Hypothalamus (tissue), 51 donors: ENCODE data around the gene BIRC7.
A peak's percentile ranks its signal among the peaks of the same experiment; 100 is the strongest.

Experiments used
- DNase-seq, 51 donors: peaks; one replicate each; lab custom pipeline; 2025; lab: John Stamatoyannopoulos, UW

Gene BIRC7

DNA sequence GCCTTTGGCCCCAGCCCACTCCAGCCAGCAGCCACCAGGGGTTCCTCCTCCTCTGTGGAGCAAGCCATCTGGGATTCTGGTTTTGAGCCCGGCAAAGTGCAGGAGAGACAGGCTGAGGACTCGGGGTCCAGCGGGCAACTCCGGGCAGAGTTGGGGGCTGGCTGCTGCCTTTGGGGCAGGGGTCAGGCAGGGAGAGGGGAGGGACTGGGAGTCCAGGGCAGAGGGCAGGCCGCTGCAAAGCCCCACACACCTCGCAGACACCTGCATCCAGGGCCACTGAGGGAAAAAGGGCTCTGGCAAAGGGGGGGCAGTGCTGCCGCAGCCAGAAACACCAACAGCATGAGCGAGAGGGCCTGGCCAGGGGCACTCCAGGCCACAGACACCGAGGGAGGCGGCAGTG, 8.8 kb downstream of the BIRC7 start:
- DNase-seq, result no peak

DNA sequence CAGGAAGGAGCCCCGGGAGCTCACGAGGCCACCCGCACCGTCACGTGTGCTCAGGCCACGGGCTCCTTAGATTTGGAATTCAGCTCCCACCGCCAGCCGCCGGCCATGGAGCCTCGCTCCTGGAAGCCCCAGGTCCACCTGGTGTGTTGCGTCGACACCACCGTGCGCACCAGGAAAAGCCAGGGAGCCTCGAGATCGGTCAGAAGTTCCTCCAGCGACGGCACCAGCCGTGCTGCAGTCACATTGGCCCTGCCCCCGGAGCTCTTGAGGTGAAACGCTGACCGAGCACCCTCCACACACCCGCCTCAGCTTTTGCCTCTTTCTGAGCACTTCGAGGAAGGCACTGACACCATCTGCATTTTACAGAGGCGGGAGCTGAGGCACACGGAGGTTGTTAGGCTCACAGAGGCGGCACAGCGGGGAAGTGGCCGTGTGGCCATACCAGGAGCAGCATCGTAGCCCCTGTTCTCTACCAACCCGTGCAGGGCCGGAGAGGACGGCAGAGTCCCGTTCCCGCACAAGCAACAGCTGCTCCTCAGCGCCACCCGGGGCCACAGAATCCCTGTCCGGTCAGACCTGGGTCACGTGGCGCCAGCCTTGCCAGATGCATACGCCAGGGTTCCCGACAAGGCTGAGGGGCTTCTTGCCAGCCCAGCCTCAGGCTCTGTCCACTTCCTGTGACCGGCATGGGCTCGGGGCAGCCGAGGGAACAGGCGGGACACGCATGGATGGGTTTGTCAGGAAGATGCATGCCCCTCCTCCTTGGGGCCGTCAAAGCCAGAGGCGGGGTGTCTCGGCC, 11.0 kb downstream of the BIRC7 start:
- peak in 8 of 51 donors; percentile 13 to 41 (median 24) for DNase-seq

- no peak for DNase-seq
Observed at GRCh38 chr20:63247671-63248228, 12.0 kb downstream of the BIRC7 start.

DNA sequence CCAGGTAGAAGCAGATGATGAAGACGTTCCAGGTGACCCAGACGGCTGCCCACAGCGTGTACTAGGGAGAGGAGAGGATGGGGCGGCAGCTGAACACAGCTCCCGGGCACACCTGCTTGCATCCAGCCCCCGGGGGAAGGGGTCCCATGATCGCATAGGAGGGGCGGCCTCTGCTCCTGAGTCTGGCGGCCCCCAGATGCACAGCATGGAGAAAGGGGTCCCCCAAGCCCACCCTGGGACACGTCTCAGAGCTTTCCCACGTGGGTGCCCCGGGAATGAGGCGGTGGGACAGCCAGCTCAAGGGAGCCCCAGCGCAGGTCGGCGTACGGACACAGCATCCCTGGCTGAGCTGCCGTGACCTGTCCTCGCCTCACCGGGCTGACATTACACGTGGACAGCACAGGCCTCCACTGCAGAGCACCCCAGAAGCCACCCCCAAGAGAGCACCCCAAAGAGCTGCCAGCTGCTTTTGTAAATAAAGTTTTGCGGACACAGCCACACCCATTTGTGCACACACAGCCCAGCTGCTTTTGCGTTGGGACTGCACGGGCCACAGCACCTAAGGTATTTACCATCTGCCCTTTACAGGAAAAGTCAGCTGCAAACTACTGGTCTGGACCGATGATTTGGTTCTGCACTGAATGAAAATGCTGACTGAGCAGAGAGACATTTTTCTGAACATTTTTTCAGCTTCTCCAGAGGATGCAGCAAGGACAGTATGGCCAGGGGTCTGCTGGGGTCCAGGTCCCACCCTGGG, 13.3 kb downstream of the BIRC7 start:
- no peak for DNase-seq

- DNase-seq, result no peak
Observed at GRCh38 chr20:63249891-63250290, 14.2 kb downstream of the BIRC7 start.

GRCh38 chr20:63251350-63251749, 15.6 kb downstream of the BIRC7 start:
- peak in 19 of 51 donors; percentile 17 to 77 (median 42) for DNase-seq

DNA sequence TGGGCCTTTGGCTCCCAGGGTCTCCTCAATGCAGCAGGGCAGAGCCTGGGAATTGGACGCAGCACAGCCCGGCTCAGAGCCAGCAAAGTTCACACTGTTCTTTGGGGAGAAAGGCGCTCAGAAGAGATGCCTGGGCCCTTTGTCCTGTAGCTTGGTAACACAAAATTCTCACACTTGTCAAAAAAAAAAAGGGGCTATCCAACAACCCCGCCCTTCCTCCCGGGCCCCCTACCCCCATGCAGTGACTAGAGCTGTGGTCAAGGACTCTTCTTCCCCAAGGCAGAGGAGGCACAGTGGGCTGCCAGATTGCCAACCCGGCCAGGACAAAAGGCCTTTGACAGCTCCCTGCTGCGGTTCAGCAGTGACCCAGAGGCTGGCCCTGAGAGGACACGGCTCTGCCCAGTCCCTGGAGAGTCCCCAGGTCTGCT, 16.6 kb downstream of the BIRC7 start:
- peak in 43 of 51 donors; percentile 9 to 96 (median 64) for DNase-seq

DNA sequence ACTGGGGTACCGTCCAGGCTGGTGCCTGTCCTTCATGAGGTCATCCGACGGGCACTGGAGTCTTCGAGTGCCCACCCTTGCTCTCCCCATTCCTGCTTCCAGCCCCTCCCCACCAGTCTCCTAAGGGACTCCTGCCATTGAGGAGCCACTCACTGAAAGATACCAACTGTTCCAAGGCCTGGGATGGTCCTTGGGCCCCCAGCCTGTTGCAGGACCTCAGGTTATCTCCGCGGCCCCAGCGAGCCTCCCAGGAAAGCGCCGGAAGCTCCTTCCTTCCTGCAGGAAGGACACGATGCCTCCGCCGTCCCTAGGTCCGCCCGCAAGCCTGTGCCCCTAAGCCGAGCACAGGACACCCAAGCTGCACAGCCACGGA, 17.3 kb downstream of the BIRC7 start:
- DNase-seq, result no peak

- peak in 31 of 51 donors; percentile 21 to 85 (median 61) for DNase-seq
Observed at GRCh38 chr20:63253438-63254231, 17.9 kb downstream of the BIRC7 start.

DNA sequence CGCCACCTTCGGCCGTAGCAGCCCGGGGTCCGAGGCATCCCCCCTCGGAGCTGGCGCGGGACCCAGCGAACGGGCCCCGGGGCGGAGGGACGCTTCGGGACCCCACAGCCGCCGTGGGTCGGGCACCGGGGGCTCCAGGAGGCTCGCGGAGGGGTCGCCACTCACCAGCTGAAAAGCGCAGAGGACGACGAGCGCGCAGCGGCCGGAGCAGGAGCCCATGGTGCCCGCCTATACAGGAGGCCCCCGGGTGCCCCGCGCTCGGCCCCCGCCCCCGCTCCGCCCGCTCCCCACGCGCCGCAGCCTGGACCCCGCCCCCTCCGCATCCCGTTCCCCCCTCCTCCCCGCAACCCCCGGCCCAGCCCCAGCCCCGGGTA, 18.5 kb downstream of the BIRC7 start, which contains the start of gene NKAIN4:
Gene NKAIN4, minus strand, starts transcription at position 232 of the 374 bp plus-strand sequence. Its CDS starts 13 bp downstream, at position 219.
- DNase-seq, result peak in 6 of 51 donors; percentile 12 to 51 (median 28)

DNA sequence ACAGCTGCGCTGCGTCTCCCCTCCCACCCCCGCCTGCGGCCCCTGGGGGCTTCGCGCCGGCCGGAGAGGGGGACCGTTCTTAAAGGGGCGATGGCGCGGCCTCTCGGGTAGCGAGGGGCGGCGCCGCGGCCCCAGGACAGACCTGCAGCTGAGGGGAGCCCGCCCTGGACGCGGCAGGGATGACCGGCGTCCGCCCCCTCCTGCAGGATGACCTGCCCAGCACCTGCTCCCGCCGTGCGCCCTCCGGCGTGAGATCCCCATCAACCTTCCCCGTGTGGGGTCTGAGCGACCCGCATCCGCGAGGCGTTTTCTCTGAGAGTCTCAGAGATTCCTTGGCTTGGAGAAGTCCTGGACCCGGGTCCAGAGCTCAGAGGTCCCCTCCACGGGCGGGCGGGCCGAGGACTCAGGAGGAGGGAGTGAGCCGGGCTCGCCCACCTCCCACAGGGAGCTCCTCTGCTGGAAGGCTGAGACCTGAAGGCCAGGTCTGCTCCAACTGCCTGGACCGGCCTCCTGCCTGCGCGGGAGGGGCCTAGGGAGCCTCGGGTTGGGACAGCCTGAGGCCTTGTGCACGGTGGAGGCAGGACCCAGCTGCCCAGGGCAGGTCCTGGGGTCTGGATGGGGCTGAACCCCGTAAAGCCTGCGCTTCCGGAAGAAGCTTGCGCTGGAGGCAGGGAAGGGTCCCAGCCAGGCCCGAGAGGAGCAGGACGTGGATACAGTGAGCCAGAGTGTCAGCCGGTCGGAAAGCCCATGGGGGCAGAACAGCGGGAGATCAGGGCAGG, 19.1 kb downstream of the BIRC7 start:
- DNase-seq, result no peak

DNA sequence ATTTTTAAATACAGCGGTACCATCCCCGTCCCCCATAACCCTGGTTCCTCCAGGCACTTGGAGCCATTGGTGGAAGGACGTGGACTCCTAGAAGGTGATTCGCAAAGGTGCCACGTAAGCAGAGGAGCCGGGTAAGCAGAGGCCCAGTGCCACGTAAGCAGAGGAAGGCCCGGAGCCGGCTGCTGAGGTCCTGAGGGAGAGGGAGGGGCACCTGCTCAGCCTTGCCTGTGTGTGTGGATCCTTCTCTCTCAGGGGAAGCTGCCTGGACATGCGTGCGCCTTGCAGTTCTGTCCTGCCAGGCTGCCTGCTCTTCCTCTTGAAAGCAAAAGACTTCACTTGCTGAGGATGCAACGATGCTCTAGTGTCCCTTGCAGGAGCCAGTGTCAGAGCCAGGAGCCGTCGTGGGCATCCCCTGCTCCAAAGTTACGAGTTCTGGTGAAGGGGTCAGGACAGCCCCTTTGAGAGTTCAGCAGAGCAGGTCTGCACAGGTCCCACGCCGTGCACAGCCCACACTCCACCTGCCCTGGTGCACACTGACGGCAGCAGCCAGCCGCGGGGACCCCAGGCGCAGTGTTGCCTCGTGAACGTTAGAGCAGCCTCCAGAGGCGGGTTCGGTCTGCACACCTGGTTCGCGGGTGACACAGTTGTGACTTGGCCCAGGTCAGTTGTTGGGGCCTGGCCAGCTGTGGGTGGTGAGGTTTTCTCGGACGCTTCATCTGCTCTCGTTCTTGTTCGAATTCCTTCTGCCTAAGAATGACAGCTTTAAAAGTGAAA, 20.4 kb downstream of the BIRC7 start:
- no peak for DNase-seq

GRCh38 chr20:63256954-63257353, 21.2 kb downstream of the BIRC7 start:
- no peak for DNase-seq

GRCh38 chr20:63257629-63258028, 21.9 kb downstream of the BIRC7 start:
- DNase-seq, result no peak

DNA sequence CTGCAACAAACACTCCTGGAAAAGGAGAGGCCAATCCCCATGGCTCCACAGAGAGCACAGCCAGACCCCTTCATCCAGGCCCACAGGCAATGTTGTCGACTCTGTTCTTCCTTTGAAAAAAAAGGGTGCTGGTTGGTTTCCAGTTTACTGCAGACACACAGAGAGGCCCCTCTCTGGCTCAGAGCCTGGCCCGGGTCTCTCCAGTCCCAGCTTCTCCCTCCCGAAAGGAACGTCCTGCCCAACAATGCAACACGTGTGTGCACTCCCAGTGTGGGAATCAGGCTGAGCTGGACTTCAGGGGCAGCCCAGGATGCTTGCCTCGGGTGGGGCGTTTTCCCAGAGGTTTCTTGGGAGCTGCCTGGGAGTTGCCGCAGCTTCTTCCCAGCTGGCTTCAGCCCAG, 23.1 kb downstream of the BIRC7 start:
- peak in 10 of 51 donors; percentile 11 to 37 (median 25) for DNase-seq

GRCh38 chr20:63259734-63260460, 24.2 kb downstream of the BIRC7 start:
- DNase-seq, result no peak

- DNase-seq, result no peak
Observed at GRCh38 chr20:63260521-63260920, 24.8 kb downstream of the BIRC7 start.

DNA sequence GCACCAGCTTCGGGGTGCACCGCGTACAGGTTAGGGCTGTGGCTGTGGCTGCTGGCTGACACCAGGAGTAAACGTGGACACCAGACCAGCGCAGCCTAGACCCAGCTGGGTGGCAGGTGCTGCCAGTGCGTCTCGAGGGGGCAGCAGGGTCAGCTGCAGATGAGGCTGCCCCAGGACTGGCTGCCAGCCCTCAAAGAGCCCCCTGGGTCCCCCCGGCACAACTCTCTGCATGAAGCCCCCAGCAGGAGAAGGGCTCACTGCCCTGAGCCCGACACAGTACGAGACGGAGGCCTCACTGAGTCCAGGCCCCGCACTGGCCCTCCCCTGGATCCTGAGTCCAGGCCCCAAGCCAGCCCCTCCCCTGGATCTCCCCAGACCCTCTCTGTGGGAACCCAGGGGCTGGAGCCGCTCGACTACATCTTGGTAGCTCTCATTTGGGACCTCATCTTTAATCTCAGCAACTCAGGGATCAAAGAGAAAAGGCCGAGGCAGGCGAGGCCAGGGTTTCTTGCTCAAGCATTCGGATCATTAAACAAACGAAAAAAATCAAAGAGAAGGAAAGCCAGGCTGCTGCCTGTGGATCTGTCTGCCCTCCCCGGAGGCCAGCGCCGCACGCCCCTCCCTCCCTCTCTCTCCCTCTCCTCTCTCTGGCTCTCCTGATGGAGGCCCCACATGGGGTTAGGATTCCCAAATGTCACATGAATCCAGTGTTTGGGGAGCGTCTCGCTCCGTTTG, 25.5 kb downstream of the BIRC7 start:
- peak in 7 of 51 donors; percentile 11 to 36 (median 22) for DNase-seq
